ENCODE measurements around the gene LUC7L2.
"Not testable (repeated sequence)": the region's sequence is repeated elsewhere in the genome, so short reads cannot be mapped to it uniquely, and the experiment has no call there.

Gene LUC7L2

DNA sequence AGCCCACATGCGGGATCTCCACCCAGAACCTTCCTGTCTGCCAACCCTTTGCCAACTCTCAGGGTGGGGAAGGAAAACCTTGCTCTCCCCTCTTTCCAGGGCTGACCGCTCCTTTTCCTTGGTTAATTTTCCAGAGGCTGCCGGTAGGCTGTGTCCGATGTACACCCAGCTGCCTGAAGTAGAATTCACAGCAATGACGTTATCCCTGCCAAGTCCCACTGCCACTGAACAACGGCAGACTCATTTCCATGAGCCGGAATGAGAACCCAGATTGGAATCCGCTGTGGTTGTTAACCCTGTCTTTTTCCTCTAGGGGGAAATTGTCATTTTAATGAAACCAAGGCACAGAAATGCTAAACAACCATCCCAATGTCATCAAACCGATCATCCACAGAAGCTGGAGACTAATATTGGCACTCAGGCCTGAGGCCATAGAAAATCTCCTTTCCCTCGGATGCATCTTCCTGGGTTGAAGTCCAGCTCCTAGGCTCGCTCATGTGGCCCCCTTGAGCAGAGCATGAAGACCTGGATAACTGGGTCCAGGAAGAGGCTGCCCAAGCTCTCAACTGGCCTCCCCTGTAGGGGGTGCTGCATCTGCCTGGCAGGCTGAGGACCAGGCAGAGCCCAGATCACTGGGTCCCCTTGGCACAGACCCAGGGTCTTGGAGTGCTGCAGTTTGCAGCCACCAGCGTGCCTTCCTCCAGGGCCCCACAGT is 93.4 kb downstream of the LUC7L2 start:
- no peak for DNase-seq

DNA sequence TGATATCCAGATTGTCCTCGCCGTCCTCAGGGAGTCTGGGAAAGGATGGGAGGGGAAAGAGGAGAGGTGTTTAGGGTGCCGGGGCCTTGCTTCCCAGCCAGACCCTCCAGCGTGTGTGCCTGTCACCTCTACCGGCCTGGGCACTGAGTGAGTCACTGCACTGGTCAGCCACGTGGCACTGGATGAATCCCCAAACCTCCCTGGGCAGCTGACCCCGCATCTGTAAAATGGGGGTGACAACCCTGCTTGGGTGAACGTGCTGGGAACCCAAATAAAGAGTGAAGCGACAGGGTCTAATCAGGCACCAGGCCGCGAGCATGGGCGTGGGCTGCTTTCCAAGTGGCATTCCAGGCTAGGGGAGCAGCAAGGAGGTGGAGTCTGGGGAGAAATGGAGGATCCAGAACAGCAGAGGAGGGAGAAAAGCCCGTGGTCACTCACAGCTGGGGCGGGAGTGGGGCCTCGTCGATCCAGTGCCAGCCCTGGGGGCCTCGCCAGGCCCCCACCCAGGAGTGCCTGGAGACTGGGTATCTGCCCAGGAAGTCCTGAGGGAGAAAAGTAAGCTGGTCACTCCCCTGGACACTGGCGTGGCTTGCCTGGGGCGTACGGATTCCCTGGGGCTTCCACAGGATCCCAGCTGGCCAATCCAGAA is 94.1 kb downstream of the LUC7L2 start:
- DNase-seq = no peak

DNA sequence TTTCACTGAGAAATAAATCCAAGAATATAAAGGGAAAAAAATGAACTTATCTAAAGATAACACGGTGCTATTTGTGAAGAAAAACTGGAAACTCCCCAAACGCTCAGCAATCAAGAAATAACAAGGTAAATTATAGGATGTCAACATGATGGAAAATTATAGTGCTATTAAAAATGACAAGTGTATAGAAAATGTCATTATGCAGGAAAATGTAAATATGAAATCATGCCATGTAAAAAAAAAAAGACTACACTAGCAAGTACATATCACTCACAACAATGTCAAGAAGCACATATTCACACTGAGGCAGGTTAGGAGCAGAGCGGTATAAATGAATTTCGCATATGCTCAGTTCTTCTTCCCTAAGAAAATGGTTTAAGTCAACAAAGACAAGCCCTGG is 96.1 kb downstream of the LUC7L2 start:
- no peak for DNase-seq

DNA sequence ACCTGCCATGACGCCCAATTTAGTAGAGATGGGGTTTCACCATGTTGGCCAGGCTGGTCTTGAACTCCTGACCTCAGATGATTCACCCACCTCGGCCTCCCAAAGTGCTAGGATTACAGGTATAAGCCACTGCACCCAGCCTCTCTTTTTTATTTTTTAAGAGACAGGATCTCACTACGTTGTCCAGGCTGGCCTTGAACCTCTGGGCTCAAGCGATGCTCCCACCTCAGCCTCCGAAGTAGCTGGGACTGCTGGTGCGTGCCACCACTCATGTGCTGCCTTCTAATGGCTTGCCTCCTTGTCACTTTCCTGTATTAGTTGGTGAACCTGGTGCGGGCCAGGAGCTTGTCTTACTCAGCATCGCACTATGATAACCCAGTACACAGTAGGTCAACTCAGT is 96.8 kb downstream of the LUC7L2 start:
- no peak for DNase-seq

DNA sequence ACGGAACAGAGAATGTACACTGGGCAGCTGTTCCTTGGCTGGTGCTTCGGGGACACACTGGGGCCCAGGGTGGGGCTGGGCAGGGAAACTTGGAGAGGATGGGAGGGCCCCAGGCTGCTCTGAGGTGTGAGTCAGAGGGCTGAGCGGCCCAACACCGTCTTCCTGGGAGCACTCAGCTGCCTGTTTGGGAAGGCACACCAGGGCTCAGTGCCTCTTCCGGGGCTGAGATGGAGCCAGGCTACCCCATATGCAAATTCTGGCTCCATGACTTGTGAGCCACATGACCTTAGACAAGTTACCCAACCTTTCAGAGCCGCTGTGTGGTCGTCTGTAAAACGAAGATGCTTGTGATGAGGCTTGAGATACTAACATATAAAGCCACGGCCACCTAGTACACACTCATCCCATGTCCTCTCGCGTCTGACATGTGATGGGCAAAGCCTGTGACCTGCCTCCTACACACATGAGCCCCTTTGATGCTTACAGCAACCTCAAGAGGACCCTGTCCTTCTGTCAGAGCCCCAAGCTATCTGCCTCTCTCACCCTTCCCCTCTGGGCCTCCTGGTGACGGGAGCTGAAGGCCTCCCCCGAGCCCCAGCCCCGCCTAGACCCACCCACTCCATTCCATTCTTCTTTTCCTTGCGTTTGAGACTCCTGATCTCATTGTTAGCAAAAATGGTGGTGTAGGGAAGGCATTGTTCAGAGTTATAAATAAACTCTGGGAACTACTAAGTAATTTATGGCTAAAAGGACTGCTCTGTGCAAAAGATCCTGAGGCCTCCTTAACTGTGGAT is 97.7 kb downstream of the LUC7L2 start:
- no peak for DNase-seq

DNA sequence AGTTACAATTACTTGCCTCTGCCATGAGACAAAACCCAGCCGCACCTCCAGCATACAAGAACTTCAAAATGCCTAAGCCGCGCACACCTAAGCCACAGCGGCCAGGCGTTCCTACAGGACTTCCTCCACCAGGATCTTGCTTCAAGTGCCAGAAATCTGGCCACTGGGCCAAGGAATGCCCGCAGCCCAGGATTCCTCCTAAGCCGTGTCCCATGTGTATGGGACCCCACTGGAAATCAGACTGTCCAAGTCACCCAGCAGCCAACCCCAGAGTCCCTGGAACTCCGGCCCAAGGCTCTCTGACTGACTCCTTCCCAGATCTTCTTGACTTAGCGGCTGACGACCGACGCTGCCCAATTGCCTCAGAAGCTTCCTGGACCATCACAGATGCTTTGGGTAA is 103.7 kb downstream of the LUC7L2 start:
- DNase-seq = not testable (repeated sequence)

DNA sequence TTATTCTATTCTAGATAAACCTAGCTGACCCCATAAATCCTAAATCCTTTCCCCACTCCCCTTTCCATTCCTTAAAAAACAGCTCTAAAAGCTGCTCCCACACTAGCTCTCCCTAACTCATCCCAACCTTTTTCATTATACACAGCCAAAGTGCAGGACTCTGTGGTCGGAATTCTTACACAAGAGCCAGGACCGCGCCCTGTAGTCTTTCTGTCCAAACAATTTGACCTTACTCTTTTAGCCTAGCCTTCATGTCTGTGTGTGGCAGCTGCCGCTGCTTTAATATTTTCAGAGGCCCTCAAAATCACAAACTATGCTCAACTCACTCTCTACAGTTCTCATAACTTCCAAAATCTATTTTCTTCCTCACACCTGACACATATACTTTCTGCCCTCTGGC is 104.8 kb downstream of the LUC7L2 start:
- not testable (repeated sequence) for DNase-seq

DNA sequence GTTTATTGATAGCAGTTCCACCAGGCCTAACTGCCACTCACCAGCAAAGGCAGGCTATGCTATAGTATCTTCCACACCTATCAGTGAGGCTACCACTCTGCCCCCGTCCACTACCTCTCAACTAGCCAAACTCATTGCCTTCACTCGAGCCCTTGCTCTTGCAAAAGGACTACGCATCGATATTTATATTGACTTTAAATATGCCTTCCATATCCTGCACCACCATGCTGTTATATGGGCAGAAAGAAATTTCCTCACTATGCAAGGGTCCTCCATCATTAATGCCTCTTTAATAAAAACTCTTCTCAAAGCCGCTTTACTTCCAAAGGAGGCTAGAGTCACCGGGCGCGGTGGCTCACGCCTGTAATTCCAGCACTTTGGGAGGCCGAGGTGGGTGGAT is 105.4 kb downstream of the LUC7L2 start:
- not testable (repeated sequence) for DNase-seq

DNA sequence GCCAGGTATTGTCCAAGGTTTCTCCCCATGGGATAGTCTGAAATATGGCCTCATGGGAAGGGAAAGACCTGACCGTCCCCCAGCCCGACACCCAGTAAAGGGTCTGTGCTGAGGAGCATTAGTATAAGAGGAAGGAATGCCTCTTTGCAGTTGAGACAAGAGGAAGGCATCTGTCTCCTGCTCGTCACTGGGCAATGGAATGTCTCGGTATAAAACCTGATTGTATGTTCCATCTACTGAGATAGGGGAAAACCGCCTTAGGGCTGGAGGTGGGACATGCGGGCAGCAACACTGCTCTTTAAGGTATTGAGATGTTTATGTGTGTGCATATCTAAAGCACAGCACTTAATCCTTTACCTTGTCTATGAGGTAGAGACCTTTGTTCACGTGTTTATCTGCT is 108.0 kb downstream of the LUC7L2 start:
- not testable (repeated sequence) for DNase-seq

DNA sequence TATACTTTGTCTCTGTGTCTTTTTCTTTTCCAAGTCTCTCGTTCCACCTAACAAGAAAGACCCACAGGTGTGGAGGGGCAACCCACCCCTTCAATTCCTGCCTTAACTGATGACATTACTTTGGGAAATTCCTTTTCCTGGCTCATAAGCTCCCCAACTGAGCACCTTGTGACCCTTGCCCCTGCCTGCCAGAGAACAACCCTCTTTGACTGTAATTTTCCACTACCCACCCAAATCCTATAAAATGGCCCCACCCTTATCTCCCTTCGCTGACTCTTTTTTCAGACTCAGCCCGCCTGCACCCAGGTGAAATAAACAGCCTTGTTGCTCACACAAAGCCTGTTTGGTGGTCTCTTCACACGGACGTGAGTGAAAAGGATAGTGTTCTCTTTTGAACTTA is 108.6 kb downstream of the LUC7L2 start:
- not testable (repeated sequence) for DNase-seq

DNA sequence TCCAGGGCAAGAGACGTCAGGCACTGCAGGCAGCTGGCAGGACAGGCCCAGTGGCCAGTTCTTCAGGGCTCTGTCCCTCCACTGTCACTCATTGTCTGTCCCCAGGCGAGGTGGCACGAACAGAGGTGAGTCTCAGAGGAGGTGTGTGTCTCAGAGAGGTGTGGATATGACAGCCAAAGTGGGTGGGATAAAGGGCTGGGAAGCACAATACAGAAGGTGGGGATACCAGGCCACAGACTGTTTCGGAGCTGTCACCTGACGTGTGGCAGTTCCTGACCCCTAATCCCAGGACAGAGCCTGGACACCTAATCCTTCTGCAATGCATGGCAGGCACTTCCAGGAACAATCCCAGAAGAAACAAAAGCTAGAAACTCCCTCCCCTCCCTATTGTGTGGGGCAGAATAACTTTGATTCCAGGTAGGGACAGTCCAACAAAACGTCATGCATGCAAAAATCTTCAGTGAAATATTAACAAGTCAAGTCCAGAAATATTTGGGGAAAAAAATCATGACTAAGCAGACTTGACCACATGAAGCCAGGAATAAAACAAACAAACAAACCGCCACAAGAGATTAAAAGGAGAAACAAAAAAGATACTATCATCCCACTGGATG is 112.2 kb downstream of the LUC7L2 start:
- DNase-seq = no peak

Data from NCI-H1930 (cell line).